Endothelial cell (in vitro differentiated cells): ENCODE results near the gene SYNE2. TPM values are rescaled to one million over a fixed set of nuclear protein-coding genes. Genes with fewer than 3 reads are reported as not detected.

Source experiments
- DNase-seq: peaks from one replicate; pipeline ENCODE4 v3.0.0; 2021; ENCODE audit warnings: low spot score
- H3K27ac Mint-ChIP-seq: one replicate; pipeline ENCODE4 v1.8.0; 2021; ENCODE audit warnings: mixed read lengths, inconsistent platforms; ENCODE audit not compliant: unreplicated experiment
- H3K27me3 Mint-ChIP-seq: one replicate; pipeline ENCODE4 v1.8.0; 2021; ENCODE audit warnings: mild to moderate bottlenecking, moderate library complexity, mixed read lengths, inconsistent platforms; ENCODE audit not compliant: unreplicated experiment
- H3K36me3 Mint-ChIP-seq: one replicate; pipeline ENCODE4 v1.8.0; 2021; ENCODE audit warnings: mild to moderate bottlenecking, low read depth, mixed read lengths, inconsistent platforms; ENCODE audit not compliant: unreplicated experiment
- H3K4me1 Mint-ChIP-seq: one replicate; pipeline ENCODE4 v1.8.0; 2021; ENCODE audit warnings: mild to moderate bottlenecking, mixed read lengths, inconsistent platforms; ENCODE audit not compliant: unreplicated experiment
- H3K4me3 Mint-ChIP-seq: one replicate; pipeline ENCODE4 v1.8.0; 2021; ENCODE audit warnings: mild to moderate bottlenecking, mixed read lengths, inconsistent platforms; ENCODE audit not compliant: unreplicated experiment
- H3K9me3 Mint-ChIP-seq: one replicate; pipeline ENCODE4 v1.8.0; 2021; ENCODE audit warnings: mixed read lengths, inconsistent platforms; ENCODE audit not compliant: unreplicated experiment
- CTCF ChIP-seq: fragments of 200-600 bp; sonication (generic); IDR thresholded peaks from one replicate; pipeline ENCODE4 v1.5.0; 2021; ENCODE audit warnings: antibody characterized with exemption; ENCODE audit not compliant: unreplicated experiment
- total RNA-seq: library from RNA; stranded (reverse); fragmentation: NEBNext Ultra II Directional; extraction: Animal tissue kit (Norgen Biotek cat#: 25700); gene quantifications from one replicate; pipeline ENCODE4 v1.2.1, GENCODE V29; 2021; ENCODE audit not compliant: unreplicated experiment

Gene SYNE2
- total RNA-seq, 1 donor from 2014 or later = 35.9 TPM

- no peak for TF ChIP-seq CTCF
- Mint-ChIP-seq H3K27me3 (peaks cover 4% of the 10 kb centered on the region), H3K9me3 (no peaks in the 10 kb centered on the region), H3K4me3 (no peak overlapping the region), H3K36me3 (no peaks in the 10 kb centered on the region), H3K27ac (no peak overlapping the region), H3K4me1 (peaks cover 11% of the 10 kb centered on the region)
- no peak for DNase-seq
Measured at GRCh38 chr14:64193821-64194220, 341.0 kb downstream of the SYNE2 start.

GRCh38 chr14:64194404-64194803 is 341.6 kb downstream of the SYNE2 start:
- no peak overlapping the region for H3K27ac Mint-ChIP-seq
- no peak for TF ChIP-seq CTCF

GRCh38 chr14:64195199-64195598 is 342.4 kb downstream of the SYNE2 start:
- peaks cover 12% of the 10 kb centered on the region for H3K4me1 Mint-ChIP-seq
- H3K27me3 Mint-ChIP-seq = peaks cover 4% of the 10 kb centered on the region

More at GRCh38 chr14:64194404-64194803, 341.6 kb downstream of the SYNE2 start:
- Mint-ChIP-seq H3K36me3 (no peaks in the 10 kb centered on the region), H3K9me3 (no peaks in the 10 kb centered on the region), H3K27me3 (peaks cover 4% of the 10 kb centered on the region), H3K4me3 (no peak overlapping the region), H3K4me1 (peaks cover 11% of the 10 kb centered on the region)
- DNase-seq = no peak

GRCh38 chr14:64196056-64196455 is 343.3 kb downstream of the SYNE2 start:
- no peak for TF ChIP-seq CTCF
- Mint-ChIP-seq H3K4me3 (no peak overlapping the region), H3K4me1 (peaks cover 18% of the 10 kb centered on the region), H3K9me3 (no peaks in the 10 kb centered on the region), H3K27me3 (peaks cover 4% of the 10 kb centered on the region), H3K27ac (no peak overlapping the region), H3K36me3 (no peaks in the 10 kb centered on the region)
- no peak for DNase-seq

More at GRCh38 chr14:64195199-64195598, 342.4 kb downstream of the SYNE2 start:
- no peak for DNase-seq
- no peaks in the 10 kb centered on the region for H3K9me3 Mint-ChIP-seq
- TF ChIP-seq CTCF = no peak
- H3K36me3 Mint-ChIP-seq = no peaks in the 10 kb centered on the region
- no peak overlapping the region for H3K4me3 Mint-ChIP-seq
- H3K27ac Mint-ChIP-seq = no peak overlapping the region

- Mint-ChIP-seq H3K9me3 (no peaks in the 10 kb centered on the region), H3K27ac (no peak overlapping the region), H3K27me3 (peaks cover 3% of the 10 kb centered on the region), H3K36me3 (no peaks in the 10 kb centered on the region), H3K4me1 (peaks cover 18% of the 10 kb centered on the region), H3K4me3 (peak overlapping the region; percentile 78)
- DNase-seq = peak; percentile 38
- TF ChIP-seq CTCF = no peak
Measured at GRCh38 chr14:64196814-64197411, 344.1 kb downstream of the SYNE2 start.
